NCI-H345 (cell line): ENCODE results near the gene CNPY4.

Source experiments
- DNase-seq: peaks from one replicate; lab custom pipeline; 2025; lab: John Stamatoyannopoulos, UW

CNPY4 gene

DNA sequence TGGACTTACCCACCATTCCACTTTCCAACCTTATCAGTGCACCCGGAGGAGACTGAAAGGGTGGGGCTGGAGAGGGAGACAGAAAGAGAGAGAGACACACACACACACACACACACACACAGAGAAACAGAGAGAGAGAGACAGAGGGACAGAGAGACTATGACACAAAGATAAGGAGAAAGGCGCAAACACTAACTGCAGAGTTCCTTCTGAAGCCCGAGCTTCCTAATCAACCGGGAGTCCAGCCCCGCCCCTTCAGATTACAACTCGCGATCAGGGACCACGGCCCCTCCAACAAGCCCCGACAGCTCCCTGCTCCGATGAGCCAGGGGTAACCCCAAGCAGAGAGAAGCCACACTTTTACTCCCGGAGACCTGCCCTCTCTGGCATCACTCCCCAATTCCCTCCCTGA, 48.5 kb downstream of the CNPY4 start:
- no peak for DNase-seq

DNA sequence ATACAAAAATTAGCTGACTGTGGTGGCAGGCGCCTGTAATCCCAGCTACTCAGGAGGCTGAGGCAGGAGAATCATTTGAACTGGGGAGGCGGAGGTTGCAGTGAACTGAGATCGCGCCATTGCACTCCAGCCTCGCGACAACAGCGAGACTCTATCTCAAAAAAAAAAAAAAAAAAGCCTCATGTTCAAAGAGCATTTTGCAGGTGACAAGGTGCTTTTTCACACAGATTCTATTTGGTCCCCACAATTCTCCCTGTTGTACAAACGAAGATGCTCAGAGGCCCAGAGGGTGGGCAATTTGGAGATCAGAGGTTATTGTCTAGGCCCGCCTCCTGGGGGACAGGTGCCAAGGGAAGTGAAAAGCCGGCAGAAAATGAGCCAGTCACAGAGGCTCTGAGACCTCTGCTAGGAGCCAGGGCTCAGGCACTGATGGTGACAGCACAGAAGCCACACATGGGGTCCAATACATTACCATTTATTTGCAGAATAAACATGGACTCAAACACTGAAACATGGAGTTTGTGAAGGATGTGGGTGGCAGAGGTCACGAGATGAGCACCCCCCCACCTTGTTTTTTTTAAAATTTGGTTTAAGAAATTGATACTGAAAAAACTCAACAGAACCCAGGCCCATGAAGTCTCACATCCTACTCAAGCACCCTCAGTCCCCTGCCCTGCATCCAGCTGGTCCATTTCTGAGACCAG, 49.9 kb downstream of the CNPY4 start:
- no peak for DNase-seq

DNA sequence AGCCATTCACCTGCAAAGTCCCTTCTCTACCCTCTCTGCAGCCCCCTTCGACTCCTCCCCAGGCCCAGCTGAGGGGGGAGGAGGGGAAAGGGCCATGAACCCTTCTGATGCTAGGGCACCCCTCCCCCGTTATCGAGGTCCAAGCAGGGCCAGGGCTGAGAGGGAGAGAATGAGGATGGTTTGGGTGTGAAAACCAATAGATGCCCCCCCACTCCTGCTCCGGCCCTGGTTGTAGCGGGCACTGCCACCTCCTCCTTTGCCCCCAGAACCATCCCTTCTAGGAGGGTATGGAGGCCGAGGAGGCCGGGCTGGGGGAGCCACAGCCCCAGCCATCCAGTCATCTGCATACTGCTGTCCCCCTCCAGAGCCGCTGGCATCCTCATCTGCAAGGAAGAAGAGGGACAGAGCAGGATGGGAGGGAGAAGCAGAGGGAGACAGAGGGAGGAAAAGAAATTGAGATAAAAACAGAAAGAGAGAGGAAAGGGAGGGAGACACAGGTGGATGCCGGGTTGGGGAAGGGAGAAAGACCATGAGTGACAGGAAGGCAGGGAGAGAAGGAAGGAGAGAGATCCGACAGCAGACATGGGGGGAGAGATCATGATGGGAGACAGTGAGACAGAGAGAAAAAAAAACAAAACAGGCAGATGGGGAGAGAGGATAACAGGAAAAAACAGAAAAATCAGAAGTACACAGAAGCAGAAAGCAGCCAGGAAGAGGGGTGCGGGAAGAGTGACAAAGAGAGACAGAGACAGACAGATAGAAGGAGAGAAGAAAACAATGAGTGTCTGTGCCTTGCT, 50.9 kb downstream of the CNPY4 start:
- DNase-seq = no peak

DNA sequence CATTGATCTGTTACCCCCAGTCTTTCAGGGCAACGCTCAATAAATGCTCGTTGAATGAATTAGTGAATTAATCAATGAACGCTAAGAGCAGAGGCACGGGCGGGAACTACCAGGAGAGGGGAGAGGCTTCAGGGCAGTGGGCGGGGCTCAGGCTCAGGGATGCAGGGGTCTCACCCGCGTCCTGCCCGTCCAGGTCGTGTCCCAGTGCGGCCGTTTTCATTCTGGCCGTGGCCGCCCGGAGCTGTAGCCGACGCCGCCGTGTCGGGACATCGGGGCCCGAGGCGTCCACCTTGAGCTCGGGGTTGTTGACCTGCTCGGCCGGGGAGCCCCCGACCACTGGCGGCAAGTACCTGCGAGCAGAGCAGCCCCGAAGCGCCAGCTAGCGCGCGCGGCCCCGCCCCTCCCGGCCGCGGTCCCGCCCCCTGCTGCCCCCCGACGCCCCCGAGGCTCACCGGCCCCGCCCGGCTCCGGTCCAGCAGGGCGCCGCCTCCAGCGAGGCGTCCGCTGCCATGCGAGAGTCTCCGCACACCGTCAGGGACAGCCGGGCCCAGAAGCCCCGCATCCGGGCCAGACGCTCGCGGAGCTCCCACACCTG, 51.8 kb downstream of the CNPY4 start:
- no peak for DNase-seq

DNA sequence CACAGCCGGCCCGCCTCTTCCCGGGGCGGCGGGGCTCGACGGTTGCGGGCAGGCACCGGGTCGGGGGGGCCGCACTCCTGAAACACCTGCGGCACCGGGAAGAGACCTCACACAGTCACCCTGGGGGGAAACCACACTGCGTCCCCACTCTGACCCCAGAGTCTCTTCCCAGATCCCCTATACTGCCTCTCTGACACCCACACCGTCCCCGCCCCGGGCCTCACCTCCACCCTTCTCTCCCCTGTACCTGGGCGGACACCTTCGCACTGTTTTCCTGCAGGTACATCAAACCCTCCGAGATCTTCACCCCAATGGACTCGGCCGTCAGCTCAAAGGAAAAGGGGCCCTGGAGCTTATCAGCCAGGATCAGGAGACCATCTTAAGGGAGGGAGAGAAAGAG, 52.4 kb downstream of the CNPY4 start:
- no peak for DNase-seq

DNA sequence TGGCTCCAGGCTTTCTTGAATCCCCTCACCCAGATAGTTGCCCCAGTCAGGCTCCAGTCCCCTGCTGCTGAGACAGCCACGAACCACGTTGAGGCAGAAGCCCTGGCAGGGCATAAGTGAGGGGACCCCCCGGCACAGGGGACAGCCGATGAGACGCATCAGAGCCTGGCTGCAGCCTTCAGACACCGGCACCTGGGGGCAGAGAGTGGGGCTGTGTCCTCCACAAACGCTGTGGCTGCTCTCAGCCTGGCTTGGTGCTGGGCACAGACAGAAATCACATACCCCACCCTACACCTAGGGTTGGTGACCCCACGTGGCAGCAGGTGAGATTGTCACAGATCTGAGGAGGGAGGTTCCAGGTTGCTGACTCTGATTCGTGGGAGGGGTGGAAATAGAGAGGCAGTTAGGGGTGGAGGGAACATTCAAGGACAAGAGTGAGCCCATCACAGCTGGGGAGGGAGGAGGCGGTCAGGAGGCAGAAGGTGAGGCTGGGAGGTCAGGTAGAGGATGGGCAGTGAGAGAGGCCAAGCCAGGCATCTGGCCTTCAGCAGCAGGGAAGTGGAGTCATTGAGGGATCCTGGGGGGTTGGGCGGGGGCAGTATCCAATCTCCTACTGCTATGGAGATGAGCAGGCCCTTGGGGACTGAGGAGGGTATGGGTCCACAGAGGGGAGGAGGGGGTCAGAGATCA, 54.5 kb downstream of the CNPY4 start:
- DNase-seq = no peak

DNA sequence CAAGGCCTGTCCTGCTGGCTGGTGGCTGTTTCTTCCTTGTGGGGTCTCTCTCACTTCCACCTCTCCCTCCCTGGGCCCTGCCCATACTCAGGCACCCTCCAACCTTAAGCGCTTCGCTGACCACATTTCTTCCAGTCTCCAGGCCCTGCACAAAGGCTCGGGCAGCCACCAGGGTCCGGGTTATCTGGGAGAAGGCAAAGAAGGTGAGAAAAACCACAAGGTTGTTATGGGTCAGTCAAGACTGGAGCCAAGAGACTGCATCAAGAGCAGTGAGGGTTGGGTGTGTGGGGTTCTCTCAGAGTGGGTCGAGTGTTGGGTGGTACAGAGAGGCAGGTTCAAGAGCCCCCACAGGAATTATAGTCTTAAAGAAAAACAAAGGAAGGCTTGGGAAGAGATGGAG, 55.1 kb downstream of the CNPY4 start:
- no peak for DNase-seq
